Measurements from ENCODE around the gene ATP1A1. TPM values are rescaled to one million over a fixed set of nuclear protein-coding genes. Genes with fewer than 3 reads are reported as not detected.

ATP1A1 gene
- 238 and 240 TPM in 2 replicates for total RNA-seq

- Mint-ChIP-seq H3K9me3 (no peaks in the 10 kb centered on the region), H3K36me3 (ENCODE audit: low read depth) (peaks cover 7% of the 10 kb centered on the region), H3K27ac (peak within 1 kb of the TSS; percentile 90), H3K4me1 (ENCODE audit: low read depth) (peaks cover 38% of the 10 kb centered on the region), H3K27me3 (ENCODE audit: insufficient read depth) (peaks cover 12% of the 10 kb centered on the region), H3K4me3 (peak within 1 kb of the TSS; percentile 95)
- DNase-seq (ENCODE audit: low spot score): peak; percentile 95
- intact Hi-C loops (cut with micrococcal nuclease): loop anchor here (1.0 to 10.0 kb wide), 6 partner anchors 183 to 1861 kb away; partner anchors contain the start of genes CD58 and TRIM33
These were observed at the start of gene ATP1A1 for GRCh38 chr1:116372651-116373430. TSS of gene ATP1A1 (plus strand) at chr1:116373244. CDS start at chr1:116373512, 268 bp downstream.

GRCh38 chr1:116323491-116323890 lies 49.6 kb upstream of the ATP1A1 start:
- Mint-ChIP-seq H3K36me3 (ENCODE audit: low read depth) (peaks cover 4% of the 10 kb centered on the region), H3K27ac (no peak overlapping the region), H3K9me3 (no peaks in the 10 kb centered on the region), H3K27me3 (ENCODE audit: insufficient read depth) (no peaks in the 10 kb centered on the region), H3K4me3 (no peak overlapping the region), H3K4me1 (ENCODE audit: low read depth) (peaks cover 68% of the 10 kb centered on the region)
- intact Hi-C loops (cut with micrococcal nuclease): no loop called here
- no peak for DNase-seq (ENCODE audit: low spot score)

GRCh38 chr1:116324411-116324810 lies 48.6 kb upstream of the ATP1A1 start:
- Mint-ChIP-seq H3K36me3 (ENCODE audit: low read depth) (peaks cover 5% of the 10 kb centered on the region), H3K4me1 (ENCODE audit: low read depth) (peaks cover 70% of the 10 kb centered on the region), H3K4me3 (no peak overlapping the region), H3K9me3 (no peaks in the 10 kb centered on the region), H3K27me3 (ENCODE audit: insufficient read depth) (no peaks in the 10 kb centered on the region), H3K27ac (no peak overlapping the region)
- intact Hi-C loops (cut with micrococcal nuclease): no loop called here
- DNase-seq (ENCODE audit: low spot score): no peak

GRCh38 chr1:116325104-116325503 lies 47.9 kb upstream of the ATP1A1 start:
- intact Hi-C loops (cut with micrococcal nuclease): no loop called here
- DNase-seq (ENCODE audit: low spot score): no peak
- H3K4me3 Mint-ChIP-seq: no peak overlapping the region
- H3K9me3 Mint-ChIP-seq: no peaks in the 10 kb centered on the region
- H3K27ac Mint-ChIP-seq: peak overlapping the region; percentile 2
- H3K36me3 Mint-ChIP-seq (ENCODE audit: low read depth): peaks cover 5% of the 10 kb centered on the region
- H3K4me1 Mint-ChIP-seq (ENCODE audit: low read depth): peaks cover 73% of the 10 kb centered on the region
- H3K27me3 Mint-ChIP-seq (ENCODE audit: insufficient read depth): no peaks in the 10 kb centered on the region

GRCh38 chr1:116325922-116326321 lies 47.1 kb upstream of the ATP1A1 start:
- no peaks in the 10 kb centered on the region for H3K27me3 Mint-ChIP-seq (ENCODE audit: insufficient read depth)
- intact Hi-C loops (cut with micrococcal nuclease): no loop called here

GRCh38 chr1:116326486-116326885 lies 46.6 kb upstream of the ATP1A1 start:
- intact Hi-C loops (cut with micrococcal nuclease): no loop called here
- Mint-ChIP-seq H3K36me3 (ENCODE audit: low read depth) (peaks cover 5% of the 10 kb centered on the region), H3K27me3 (ENCODE audit: insufficient read depth) (no peaks in the 10 kb centered on the region), H3K9me3 (no peaks in the 10 kb centered on the region), H3K4me3 (peak overlapping the region; percentile 41), H3K27ac (peak overlapping the region; percentile 88), H3K4me1 (ENCODE audit: low read depth) (peaks cover 65% of the 10 kb centered on the region)
- no peak for DNase-seq (ENCODE audit: low spot score)

More at GRCh38 chr1:116325922-116326321, 47.1 kb upstream of the ATP1A1 start:
- Mint-ChIP-seq H3K36me3 (ENCODE audit: low read depth) (peaks cover 5% of the 10 kb centered on the region), H3K27ac (peak overlapping the region; percentile 88), H3K4me1 (ENCODE audit: low read depth) (peaks cover 70% of the 10 kb centered on the region), H3K4me3 (peak overlapping the region; percentile 41), H3K9me3 (no peaks in the 10 kb centered on the region)
- peak; percentile 28 for DNase-seq (ENCODE audit: low spot score)

- Mint-ChIP-seq H3K4me3 (no peak overlapping the region), H3K27ac (no peak overlapping the region), H3K27me3 (ENCODE audit: insufficient read depth) (no peaks in the 10 kb centered on the region), H3K36me3 (ENCODE audit: low read depth) (peaks cover 5% of the 10 kb centered on the region), H3K4me1 (ENCODE audit: low read depth) (peaks cover 43% of the 10 kb centered on the region), H3K9me3 (no peaks in the 10 kb centered on the region)
- intact Hi-C loops (cut with micrococcal nuclease): no loop called here
- no peak for DNase-seq (ENCODE audit: low spot score)
These were observed 44.4 kb upstream of the ATP1A1 start for GRCh38 chr1:116328671-116329070.

GRCh38 chr1:116329524-116330341 lies 43.3 kb upstream of the ATP1A1 start:
- intact Hi-C loops (cut with micrococcal nuclease): no loop called here
- Mint-ChIP-seq H3K4me3 (no peak overlapping the region), H3K9me3 (no peaks in the 10 kb centered on the region), H3K27me3 (ENCODE audit: insufficient read depth) (no peaks in the 10 kb centered on the region), H3K36me3 (ENCODE audit: low read depth) (peaks cover 5% of the 10 kb centered on the region), H3K27ac (no peak overlapping the region), H3K4me1 (ENCODE audit: low read depth) (peaks cover 37% of the 10 kb centered on the region)
- DNase-seq (ENCODE audit: low spot score): no peak

GRCh38 chr1:116330342-116330652 lies 42.7 kb upstream of the ATP1A1 start:
- H3K4me1 Mint-ChIP-seq (ENCODE audit: low read depth): peaks cover 31% of the 10 kb centered on the region

GRCh38 chr1:116330846-116331245 lies 42.2 kb upstream of the ATP1A1 start:
- H3K27ac Mint-ChIP-seq: no peak overlapping the region

More at GRCh38 chr1:116330342-116330652, 42.7 kb upstream of the ATP1A1 start:
- intact Hi-C loops (cut with micrococcal nuclease): no loop called here
- no peaks in the 10 kb centered on the region for H3K9me3 Mint-ChIP-seq
- H3K27ac Mint-ChIP-seq: no peak overlapping the region
- DNase-seq (ENCODE audit: low spot score): no peak
- H3K4me3 Mint-ChIP-seq: no peak overlapping the region
- no peaks in the 10 kb centered on the region for H3K27me3 Mint-ChIP-seq (ENCODE audit: insufficient read depth)
- peaks cover 5% of the 10 kb centered on the region for H3K36me3 Mint-ChIP-seq (ENCODE audit: low read depth)

GRCh38 chr1:116331523-116331922 lies 41.5 kb upstream of the ATP1A1 start:
- intact Hi-C loops (cut with micrococcal nuclease): no loop called here
- Mint-ChIP-seq H3K27ac (no peak overlapping the region), H3K36me3 (ENCODE audit: low read depth) (peaks cover 5% of the 10 kb centered on the region), H3K27me3 (ENCODE audit: insufficient read depth) (no peaks in the 10 kb centered on the region), H3K4me3 (no peak overlapping the region), H3K4me1 (ENCODE audit: low read depth) (peaks cover 19% of the 10 kb centered on the region), H3K9me3 (no peaks in the 10 kb centered on the region)
- no peak for DNase-seq (ENCODE audit: low spot score)

More at GRCh38 chr1:116330846-116331245, 42.2 kb upstream of the ATP1A1 start:
- no peak overlapping the region for H3K4me3 Mint-ChIP-seq
- no peak for DNase-seq (ENCODE audit: low spot score)
- peaks cover 5% of the 10 kb centered on the region for H3K36me3 Mint-ChIP-seq (ENCODE audit: low read depth)
- intact Hi-C loops (cut with micrococcal nuclease): no loop called here
- H3K27me3 Mint-ChIP-seq (ENCODE audit: insufficient read depth): no peaks in the 10 kb centered on the region
- peaks cover 26% of the 10 kb centered on the region for H3K4me1 Mint-ChIP-seq (ENCODE audit: low read depth)
- H3K9me3 Mint-ChIP-seq: no peaks in the 10 kb centered on the region

- Mint-ChIP-seq H3K9me3 (no peaks in the 10 kb centered on the region), H3K36me3 (ENCODE audit: low read depth) (peaks cover 5% of the 10 kb centered on the region), H3K4me3 (no peak overlapping the region), H3K27ac (no peak overlapping the region), H3K27me3 (ENCODE audit: insufficient read depth) (no peaks in the 10 kb centered on the region), H3K4me1 (ENCODE audit: low read depth) (peaks cover 13% of the 10 kb centered on the region)
- no peak for DNase-seq (ENCODE audit: low spot score)
- intact Hi-C loops (cut with micrococcal nuclease): no loop called here
These were observed 40.6 kb upstream of the ATP1A1 start for GRCh38 chr1:116332451-116332850.
